ENCODE measurements around the gene YEATS4.

YEATS4 gene

DNA sequence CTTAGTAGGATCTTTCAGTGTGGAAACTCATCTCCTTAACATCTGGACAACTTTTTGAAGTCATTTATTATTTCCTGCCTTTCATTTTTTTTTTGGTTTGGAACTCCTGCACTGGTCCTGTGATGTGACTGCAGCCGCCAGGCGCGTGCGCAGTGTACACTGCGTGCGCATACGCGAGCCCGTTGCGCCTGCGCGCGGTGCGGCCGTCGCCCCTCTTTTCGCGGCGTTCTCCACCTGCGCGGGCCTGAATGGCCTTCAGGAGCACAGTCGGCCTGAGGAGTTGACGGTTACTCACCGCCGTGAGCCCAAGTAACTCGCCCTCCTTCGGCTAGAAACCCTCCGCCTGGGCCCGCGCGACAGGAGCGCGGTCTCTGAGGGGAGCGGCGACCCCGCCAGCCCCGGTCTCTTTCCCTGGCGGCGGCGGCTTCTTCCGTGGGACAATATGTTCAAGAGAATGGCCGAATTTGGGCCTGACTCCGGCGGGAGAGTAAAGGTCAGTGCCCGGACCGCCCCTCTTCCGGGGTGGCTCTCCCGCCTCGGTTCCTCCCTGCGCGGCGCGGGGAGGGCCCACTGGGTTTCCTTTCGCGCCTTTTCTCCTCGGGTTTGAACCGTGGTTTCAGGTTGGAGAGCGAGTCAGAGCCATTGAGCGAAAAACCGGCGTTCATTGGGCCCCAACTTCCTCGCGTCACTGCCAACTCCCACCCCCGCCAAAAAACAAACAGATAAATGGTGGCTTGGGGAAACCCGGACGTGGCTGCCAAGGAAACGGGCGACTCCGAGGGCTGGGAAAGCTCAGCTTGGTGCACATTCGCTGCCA is at the start of gene YEATS4:
YEATS4 (plus strand) TSS at position 213 of the 817 bp plus-strand sequence; CDS start at position 443, 230 bp downstream.
- TF ChIP-seq, protein P1, sequence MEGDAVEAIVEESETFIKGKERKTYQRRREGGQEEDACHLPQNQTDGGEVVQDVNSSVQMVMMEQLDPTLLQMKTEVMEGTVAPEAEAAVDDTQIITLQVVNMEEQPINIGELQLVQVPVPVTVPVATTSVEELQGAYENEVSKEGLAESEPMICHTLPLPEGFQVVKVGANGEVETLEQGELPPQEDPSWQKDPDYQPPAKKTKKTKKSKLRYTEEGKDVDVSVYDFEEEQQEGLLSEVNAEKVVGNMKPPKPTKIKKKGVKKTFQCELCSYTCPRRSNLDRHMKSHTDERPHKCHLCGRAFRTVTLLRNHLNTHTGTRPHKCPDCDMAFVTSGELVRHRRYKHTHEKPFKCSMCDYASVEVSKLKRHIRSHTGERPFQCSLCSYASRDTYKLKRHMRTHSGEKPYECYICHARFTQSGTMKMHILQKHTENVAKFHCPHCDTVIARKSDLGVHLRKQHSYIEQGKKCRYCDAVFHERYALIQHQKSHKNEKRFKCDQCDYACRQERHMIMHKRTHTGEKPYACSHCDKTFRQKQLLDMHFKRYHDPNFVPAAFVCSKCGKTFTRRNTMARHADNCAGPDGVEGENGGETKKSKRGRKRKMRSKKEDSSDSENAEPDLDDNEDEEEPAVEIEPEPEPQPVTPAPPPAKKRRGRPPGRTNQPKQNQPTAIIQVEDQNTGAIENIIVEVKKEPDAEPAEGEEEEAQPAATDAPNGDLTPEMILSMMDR (IDR thresholded peaks at IDR 0.05): no peak

DNA sequence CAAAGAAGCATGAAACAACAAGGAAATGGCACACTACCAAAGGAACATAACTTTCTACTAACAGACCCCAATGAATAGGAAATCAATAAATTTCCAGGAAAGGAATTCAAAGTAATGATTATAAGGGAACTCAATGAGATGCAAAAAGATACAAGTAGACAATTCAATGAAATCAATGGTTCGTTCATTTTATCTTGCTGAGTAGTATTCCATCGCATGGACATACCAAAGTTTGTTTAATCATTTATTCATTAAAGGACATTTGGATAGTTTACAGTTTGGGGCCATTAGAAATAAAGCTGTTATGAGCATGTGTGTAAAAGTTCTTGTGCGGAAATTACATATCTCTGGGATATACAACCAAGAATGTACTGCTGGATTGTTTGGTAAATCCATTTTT is 46.3 kb upstream of the YEATS4 start:
- TF ChIP-seq, protein P1 (IDR thresholded peaks at IDR 0.05): no peak

DNA sequence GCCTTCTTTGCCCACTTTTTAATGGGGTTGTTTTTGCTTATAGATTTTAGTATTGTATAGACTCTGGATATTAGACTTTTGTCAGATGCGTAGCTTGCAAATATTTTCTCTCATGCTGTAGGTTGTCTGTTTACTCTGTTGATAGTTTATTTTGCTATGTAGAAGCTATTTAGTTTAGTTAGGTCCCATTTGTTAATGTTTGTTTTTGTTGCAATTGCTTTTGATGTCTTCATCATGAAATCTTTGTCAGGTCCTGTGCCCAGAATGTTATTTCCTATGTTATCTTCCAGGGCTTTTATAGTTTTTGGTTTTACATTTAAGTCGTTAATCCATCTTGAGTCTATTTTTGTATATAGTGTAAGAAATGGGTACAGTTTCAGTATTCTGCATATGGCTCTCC is 41.3 kb upstream of the YEATS4 start:
- TF ChIP-seq, protein P1 (IDR thresholded peaks at IDR 0.05): no peak

DNA sequence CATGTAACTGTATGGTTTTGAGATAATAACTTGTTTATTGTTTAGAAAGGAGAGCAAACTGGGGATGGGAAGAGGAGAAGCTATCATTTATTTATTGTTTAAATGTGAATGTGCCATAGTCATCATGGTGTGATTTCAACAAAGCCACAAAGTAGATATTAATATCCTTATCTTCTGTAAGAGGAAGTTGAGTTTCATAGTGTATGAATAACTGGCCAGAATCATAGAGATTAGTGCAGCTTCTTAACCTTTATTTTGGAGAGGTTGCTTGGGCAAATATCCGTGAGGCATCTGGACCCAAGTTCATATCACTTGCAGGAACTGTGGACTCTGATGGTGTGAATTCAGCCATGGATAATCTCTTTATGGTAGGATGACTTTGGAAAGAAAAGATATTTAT is 38.2 kb upstream of the YEATS4 start:
- TF ChIP-seq, protein P1 (IDR thresholded peaks at IDR 0.05): no peak

DNA sequence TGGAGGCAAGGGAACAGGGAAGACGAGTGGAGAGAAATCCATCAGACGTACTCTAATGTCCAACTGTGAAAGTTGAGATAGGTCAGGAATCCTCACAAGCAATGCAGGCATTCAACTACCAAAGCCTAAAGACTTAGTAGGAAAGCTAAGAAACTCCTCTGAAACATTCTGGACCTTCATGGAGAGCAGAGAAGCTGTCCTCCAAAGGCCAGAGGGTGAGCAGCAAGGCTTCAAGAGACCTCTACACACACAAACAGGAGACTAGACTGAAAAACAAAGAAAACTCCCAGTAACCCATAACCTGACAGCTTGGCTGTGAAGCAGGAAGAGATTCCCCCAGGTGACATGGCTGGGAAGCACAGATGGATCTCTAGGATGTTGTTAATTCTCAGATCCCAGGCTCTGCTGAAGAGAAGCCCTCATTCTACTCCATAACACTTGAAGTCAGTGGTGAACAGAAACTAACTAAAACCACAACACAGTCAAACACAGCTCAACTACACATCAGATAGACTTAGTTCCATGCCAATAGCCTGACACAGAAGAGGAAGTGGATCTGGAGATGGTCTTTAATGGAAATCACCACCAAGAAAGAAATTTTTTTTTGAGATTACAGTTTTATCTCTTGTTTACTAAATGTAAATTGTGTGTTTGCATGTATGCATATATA is 34.6 kb upstream of the YEATS4 start:
- TF ChIP-seq, protein P1 (IDR thresholded peaks at IDR 0.05): no peak

DNA sequence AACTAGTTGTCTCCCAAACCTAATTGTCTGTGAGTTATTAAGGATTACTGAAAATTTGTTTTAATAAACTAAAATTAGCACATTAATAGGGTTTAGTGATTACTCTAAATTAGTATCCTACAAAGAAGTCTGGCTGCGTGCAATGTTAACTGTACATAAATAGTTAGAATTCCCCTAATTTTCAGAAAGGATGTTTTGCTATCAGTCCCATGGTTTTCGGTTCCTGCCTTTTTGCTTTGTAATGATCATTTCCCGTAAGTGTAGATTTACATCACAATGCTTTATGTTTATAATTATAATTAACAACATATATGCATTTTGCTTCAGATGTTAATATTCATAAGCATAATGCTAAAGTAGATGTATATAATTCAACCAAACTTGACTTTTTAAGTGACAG is 31.1 kb upstream of the YEATS4 start:
- TF ChIP-seq, protein P1 (IDR thresholded peaks at IDR 0.05): no peak

DNA sequence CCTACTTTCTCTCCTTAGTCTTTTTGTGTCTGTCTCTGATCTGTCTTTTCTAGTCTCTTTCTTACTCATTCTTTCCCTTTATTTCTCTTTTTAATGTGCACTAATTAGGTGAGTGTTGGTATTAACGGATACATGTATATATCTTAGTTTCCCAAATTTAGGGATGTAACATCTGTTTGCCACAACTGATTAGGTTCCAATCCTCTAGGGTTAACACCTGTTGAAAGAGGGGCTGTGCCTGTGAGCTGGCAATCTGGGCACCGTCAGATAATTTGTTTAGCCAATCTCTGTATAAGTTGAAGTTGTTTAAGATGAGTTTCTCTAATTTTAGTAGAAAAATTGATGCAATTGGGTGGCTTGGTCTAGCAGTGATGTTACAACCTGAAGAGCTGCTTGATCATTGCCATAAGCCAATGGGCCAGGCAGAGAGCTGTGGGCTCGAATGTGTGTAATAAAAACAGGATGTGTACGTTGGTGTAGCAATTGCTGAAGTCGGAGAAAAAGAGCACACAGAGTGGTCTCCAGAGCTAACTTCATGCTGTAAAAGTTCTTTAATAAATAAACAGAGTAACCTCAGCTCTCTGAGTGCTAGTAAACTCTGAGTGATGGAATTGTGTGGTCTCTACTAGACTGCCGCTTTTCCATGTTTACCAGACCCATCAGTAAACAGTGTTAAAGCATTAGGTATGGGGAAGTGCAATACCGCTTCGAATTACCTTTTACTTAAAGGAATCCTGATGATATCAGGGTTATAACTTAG is 29.7 kb upstream of the YEATS4 start:
- TF ChIP-seq, protein P1 (IDR thresholded peaks at IDR 0.05): no peak
